Stimulated activated CD8-positive, alpha-beta memory T cell treated with anti-CD3 and anti-CD28 coated beads, Interleukin-15, amount 100 ng/mL, for 48 hours (primary cell): ENCODE data around the gene TMEFF2.
A peak's percentile ranks its signal among the peaks of the same experiment; 100 is the strongest.
"Not testable (repeated sequence)": the region's sequence is repeated elsewhere in the genome, so short reads cannot be mapped to it uniquely, and the experiment has no call there.

Source experiments
- DNase-seq, 2 donors: peaks; one replicate each; pipeline ENCODE4 v3.0.0-alpha.2; 2020; ENCODE audit warnings: low read depth in 2 of 2

Gene TMEFF2

DNA sequence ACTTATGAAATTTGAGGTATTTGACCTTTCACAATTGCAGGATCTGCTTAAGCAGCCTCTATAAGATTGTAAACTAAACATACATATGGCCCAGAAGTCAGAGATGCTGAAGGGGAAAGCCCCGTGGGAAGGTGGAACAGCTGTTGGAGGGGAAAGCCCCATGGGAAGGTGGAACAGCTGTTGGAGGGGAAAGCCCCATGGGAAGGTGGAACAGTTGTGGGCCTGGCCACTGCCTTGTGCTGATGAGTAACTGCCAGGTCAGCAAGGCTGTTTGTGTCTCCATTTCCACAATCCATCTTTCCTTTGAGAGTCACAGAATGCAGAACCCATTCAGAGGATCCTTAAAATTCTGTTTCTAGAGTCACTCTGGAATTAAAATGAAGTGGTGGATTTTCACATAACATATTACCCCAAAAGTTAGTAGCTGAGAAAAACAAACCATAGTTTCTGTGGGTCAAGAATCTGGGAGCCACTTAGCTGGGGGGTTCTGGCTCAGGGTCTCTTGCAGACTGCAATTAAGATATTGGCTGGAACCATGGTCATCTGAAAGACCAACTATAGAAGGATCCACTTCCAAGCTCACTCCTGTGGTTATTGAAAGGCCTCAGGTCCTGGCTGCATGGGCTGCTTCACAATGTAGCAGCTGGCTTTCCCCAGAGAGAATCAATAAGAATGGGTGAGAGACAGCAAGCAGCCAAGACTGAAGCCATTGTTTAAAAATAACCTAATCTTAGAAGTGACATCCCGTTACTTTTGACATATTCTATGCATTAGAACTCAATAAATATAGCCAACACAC is 261.2 kb downstream of the TMEFF2 start:
- peak in 1 of 2 donors; percentile 2 for DNase-seq

DNA sequence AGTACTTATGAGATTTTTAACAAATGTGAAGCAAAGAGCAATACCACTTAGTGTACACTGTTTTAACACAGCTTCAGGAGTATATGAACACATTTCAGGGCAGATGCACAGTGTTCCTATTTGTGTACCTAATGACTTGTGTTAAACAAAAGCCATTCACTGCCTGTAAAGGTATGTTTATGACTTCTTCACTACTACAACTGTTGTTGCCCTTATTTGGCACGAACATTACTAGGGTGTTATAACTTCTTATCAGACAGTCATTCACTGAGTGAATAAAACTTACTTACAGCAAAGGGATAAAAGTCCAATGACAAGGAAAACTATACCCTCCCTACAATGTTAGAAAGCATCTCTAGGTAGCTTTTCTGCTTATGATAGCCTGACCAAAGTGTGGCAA is 262.4 kb downstream of the TMEFF2 start:
- DNase-seq = no peak

DNA sequence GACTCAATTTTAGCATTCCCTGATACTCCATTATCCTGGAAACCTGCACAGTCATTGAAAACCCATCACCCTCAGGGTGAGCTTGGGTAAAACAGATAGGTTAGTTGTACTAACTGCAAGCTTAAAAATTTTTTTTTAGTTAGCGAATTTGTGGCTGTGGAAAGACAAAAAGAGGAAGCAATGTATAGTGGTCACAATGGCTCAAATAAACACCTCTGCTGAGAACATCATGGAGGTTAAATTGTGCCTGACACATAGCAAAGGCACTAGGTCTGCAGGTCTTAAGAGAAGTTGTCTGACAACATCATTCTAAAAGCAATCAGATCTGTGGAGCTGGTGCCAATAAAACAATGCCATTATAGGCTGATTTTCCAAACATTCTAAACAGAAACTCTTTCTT is 263.4 kb downstream of the TMEFF2 start:
- DNase-seq = no peak

DNA sequence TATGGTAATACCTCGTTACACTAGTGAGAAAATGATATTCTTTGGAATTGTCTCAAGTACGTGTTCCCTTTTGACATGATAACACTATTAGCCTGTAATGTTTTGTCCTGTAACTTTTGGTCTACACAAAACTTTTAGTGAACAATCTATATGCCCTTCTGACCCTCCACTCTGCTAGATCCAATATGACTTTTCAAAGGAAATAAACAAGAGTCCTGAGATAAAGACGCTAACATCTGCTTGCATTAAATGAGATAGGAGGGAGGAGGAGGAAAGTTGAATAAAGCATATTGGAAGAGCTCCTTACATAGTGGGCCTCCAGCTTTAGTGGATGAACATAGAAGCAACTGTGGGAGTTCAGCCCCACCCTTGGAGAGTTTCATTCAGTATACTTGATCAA is 264.5 kb downstream of the TMEFF2 start:
- no peak for DNase-seq

DNA sequence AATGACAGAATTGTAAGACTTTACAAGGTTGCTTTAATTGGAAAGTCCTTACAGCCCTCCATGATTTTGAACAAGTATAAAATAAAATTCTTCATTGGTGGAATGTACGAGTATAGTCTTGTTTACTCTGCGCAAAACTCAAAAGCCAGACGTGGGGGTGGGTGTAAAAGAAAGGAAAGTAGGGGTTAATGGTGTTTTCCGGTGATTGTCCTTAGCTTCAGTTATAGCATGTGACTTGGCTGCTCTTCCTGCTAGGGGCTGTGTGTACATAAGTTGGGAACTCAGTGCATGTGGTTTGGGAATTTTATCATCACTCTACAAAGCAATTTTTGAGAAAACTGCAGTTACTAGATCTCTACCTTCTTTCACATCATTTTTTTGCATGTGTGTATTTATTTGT is 265.4 kb downstream of the TMEFF2 start:
- DNase-seq = no peak

DNA sequence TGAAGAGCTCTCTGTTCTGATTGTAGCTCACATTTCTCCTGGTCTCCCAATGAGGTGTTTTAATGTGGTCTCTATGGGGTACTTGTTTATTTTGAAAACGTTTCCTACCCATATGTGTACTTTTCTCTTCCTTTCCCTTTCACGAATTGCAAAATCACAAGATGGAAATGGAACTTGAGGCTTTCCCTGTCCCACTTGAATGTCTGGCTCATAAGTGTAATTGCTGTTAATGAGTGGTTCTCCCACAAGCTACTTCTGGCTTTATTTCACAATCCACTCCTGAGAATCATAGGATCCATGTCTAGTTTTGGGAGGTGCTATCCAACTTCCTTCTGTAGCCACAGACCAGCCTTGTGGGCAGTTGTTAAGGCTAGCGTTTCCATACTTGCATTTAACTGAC is 266.7 kb downstream of the TMEFF2 start:
- DNase-seq = no peak

DNA sequence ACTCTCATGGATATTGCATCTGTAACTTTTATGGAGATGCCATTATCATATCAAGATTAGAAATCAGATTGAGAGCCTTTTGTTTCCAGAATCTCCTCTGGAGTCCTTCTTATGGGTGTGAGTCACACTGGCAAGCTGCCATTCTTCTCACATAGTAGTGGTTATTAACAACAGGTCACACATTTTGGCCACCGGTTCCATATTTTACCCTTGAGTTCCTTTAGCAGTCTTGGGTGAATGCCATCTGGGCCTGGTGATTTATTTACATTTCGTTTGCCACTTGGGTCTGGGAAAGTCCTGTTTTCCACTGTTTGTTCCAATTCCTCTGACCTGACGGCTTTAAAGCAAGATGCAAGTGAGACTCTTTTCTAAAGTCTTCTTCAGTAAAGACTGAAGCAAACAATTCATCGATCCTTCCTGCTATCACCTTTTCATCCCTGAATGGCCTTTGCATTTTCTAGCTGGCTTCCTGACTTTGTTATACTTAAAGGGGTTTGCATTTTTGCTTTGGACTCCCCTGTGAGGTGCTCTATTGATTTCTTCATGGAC is 267.3 kb downstream of the TMEFF2 start:
- no peak for DNase-seq

DNA sequence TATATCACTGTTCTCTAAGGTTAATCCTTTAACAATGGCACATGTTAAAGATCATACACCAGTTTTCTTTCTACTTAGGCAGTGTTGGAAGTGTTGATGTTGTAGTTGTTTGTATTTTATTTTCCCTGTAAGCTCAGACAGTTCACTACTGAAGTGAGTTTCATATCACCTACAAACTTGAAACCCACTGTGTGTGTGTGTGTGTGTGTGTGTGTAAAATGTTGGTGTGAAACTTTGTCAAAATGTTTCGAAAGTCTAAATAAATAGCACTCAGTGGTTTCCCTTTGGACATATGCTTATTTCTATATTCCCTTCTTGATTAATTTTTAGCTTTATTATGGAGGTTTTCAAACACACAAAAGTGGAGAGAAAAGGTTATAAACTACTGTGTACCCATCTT is 268.1 kb downstream of the TMEFF2 start:
- DNase-seq = no peak

DNA sequence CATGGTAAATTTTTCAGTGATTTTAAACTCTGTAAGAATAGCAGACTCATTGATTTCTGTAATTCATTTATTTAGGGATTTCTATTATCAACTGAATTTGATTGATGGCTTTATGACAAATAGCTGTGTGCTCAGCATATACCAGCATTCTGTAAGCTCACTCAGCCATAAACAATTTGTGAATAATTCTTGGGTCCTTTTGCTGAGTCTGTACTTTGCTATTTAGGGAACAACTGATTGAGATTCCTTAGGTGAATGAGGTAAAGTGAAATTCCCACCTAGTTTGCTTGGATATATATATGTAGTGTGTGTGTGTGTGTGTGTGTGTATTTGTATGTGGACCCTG is 271.1 kb downstream of the TMEFF2 start:
- DNase-seq = no peak

DNA sequence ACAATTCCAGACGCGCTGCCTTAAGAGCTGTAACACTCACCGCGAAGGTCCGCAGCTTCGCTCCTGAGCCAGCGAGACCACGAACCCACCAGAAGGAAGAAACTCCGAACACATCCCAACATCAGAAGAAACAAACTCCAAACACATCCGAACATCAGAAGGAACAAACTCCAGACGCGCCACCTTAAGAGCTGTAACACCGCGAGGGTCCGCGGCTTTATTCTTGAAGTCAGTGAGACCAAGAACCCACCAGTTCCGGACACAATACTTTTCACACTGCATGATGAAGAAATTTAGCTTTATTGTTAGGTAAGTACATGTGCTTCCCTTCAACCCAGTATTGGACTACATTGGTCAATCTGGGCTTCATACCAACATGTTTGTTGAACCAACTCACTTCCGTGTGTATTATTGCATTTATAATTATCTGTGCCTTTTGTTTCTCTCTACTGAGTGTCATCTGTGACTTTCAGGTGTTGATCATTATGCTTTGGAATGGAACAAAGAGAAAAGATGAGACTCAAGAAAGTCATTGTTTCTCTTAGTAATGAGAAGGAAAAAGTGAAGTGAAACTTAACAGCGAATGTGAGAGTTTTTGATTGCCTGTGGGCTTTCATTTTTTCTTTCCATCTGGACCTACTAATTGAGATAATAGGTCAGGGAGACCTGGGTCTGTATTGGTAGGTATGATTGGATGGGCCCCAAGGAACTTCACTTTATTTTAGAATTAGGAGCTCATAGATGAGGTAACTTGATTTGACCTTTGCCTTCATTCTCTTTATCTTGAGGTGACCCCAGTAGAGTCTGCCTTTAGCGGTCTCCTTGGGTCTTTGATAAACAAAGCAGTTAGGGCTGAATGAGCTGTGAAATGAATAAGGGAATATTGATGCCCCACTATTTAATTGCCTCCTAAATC is 271.7 kb downstream of the TMEFF2 start:
- no peak for DNase-seq

DNA sequence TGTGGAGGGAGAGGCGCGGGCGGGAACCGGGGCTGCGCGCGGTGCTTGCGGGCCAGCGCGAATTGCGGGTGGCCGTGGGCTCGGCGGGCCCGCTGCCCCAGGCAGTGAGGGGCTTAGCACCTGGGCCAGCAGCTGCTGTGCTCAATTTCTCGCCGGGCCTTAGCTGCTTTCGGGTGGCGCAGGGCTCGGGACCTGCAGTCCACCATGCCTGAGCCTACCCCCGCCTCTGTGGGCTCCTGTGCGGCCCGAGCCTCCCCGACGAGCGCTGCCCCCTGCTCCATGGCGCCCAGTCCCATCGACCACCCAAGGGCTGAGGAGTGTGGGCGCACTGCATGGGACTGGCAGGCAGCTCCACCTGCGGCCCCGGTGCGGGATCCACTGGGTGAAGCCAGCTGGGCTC is 273.1 kb downstream of the TMEFF2 start:
- DNase-seq = not testable (repeated sequence)

DNA sequence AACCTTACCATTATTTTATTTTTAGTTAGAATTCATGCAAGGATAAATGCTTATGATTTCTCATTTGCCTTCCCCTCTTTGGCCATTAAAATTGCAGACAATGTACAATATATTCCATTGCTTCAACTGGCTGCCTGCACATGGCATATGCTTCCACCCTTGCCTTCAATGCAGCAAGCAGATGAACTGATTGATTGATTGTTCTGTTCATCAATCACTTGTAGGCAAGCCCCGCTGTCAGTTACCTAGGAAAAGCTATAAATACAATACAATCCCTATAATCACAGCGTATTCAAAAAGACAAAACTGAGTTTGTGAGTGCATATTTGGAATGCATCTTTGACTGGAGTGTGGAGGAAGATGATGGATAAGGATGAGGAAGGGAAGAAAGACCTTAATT is 274.2 kb downstream of the TMEFF2 start:
- DNase-seq = no peak

DNA sequence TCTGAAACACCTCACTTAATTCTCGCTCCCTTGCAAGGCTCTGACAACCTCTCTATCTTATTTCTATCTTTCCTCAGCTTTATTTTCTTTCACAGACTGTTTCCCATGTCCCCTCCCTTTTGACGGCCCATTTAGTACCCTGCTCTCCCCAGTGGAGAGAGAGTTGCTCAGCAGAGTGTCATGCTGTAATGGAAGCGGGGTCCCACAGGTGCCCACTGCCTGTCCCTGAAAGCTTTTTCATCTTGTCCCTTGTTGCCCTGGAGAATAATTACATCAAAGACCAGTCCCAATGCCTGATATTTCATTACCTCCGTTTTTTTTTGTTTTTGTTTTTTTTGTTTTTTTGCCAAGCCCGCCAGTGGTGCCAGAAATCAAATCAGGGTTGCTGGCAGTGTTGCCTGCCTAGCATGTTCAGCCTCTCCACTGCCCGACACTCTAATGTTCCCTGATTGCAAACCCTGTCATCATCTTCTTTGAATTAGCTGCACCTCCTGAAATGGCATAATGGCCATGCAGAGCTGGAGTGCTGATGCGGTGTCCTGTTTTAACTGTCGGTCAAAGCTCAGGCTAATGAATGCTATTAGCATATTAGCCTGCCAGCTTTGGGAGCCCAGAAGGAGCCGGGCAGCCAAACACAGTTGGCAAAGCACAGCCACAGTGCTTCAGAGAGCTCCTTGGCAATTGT is 276.6 kb downstream of the TMEFF2 start:
- DNase-seq = no peak

DNA sequence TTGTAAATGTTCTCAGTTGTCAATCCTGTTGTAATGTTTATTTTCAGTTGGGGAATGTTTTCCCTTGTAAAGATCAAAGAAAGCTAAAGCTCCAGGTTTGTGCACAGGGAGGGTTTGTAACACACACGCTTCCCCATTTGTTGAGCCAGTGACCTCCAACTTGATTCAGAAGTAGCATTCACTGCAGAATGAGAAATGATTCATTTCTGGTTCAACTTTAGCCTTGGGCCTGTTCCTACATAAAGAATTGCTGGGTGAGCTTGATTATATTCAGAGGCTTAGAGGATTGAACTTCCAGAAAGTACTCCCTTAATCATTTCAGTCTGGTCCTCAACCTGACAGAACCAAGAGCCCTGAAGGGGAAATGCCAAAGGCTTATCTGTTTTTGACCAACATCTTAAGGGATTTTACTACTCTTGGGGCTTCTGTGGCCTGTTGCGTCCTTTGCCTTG is 277.3 kb downstream of the TMEFF2 start:
- DNase-seq = no peak

DNA sequence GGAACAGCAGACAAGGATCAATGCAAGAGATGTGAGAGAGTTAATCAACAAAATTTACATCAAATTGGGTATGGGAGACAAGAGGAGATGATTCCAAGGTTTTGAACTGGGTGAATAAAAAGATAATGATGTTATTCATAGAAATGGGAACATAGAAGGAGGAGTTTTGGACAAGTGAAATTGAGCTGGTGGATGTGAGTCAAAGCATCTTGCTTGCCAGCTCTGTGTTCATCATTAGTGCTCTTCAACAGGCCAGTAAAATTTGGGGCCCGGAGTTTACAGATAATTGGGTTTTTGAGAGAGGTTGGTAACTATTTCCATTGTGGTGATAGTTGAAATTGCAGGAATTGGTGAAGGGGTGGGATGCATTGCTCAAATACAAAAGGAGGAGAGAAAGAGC is 277.9 kb downstream of the TMEFF2 start:
- no peak for DNase-seq

DNA sequence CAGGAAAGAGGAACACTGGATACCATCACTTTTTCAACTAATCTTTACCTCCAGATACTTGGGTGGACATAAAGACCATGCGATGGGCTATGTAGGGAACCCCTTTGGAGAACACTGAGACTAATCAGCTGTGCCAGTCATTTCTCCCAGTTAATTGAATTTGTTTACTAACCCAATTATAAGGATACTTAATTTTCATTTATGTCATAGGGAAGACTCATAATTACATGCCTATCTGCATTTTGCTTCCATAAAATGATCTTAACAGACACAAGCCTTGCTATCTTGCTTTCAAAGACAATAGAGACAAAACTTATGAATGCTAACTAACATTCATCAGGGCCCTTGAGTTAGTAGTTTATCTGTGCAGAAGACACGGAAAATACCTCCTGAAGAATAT is 279.0 kb downstream of the TMEFF2 start:
- DNase-seq = no peak

DNA sequence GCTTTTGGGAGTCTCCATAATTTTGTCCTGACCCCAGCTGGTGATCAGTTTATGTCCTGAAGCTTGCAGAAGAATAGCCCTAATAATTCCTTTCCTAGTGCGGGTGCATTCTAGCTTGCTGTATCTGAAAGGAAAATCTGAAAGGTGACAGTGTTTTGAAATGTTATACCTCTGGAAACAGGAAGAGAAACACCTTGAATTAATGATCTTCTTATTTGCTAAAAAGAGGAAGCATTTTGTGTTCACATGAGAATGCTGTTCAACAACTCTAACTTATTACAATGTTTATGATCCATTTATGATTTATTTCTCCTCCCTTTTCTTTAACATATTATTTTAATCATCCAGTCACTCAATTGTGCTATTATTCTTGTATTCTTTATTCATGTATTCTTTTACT is 280.9 kb downstream of the TMEFF2 start:
- DNase-seq = no peak

DNA sequence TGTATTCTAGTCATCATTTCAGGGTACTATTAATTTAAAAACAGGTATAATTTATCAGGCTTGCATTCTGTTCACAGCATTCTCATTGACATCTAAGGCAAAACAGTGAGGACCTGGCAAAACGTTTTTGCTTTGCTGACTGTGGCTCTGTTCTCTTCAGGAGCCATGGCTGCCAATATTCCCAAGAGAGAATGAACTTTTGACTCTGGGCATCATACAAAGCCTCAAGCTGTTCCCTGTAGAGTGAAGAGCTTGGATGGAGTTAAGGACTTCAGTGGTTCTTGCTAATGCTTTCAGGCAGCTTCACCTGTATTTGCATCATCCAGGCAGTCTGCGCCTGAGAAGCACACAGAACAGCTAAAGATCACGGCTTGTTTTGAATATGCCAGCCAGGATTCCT is 282.0 kb downstream of the TMEFF2 start:
- no peak for DNase-seq

DNA sequence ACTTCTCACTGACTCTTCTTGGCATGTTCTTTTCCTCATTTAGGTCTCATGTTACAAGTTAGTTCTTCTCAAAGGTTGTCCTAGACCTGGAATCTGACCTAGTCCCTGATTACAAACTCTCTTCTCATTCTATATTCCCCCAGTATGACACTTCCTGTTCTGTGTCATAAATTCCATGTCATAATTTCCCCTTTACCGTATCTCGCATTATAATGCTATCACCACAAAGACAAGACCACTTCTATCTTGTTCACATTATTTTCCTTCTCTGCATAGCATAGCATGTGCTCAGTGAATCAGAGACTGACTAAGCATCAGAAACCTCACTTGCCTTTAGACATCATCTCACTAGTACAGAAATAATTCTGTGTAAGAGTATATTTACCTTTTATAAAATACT is 284.2 kb downstream of the TMEFF2 start:
- DNase-seq = no peak

DNA sequence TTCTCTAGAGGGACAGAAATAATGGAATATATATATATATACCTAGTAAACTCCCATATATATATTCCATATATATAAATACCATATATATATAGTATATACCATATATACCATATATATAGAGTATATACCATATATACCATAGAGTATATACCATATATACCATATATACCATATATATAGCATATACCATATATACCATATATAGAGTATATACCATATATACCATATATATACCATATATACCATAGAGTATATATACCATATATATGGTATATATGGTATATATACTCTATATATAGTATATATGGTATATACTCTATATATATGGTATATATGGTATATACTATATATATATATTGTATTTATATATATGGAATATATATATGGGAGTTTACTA is 285.9 kb downstream of the TMEFF2 start:
- DNase-seq = no peak

DNA sequence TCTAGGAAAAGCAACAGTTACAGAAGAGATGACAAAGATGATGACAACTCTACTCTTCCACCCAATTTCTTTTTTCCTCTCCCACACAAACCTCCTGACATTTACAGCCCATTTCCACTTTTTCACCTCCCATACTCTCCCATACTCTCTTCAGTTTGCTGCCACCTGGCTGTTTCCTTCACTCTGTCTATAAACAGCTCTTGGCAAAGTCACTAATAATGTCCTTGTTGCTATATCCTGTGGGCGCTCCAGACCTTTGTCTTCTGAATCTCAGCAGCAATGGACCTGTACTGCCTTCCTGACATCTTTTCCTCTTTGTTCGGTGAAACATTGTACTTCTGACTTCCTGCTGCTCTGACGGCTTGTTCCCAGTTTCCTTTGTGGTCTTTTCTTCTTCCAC is 287.2 kb downstream of the TMEFF2 start:
- DNase-seq = no peak

DNA sequence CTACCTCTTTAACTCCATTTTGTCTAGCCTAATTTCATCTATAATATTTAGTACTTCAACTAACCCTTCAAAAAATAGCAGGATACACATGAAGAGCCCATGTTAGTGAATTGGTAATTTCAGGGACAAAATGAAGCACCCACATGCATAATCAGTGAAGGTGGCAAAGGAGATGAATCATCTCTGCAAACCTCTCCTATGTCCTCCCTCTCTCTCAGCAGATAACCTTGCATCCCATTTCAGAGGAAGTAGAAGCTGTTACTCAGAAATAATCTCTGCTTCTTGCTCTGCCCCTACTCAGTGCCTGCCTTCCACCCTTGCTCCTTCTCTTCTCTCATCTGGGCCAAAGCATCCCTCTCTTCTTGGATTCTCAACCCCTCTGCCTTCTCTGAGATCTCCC is 287.6 kb downstream of the TMEFF2 start:
- no peak for DNase-seq
